IMR-90 (cell line): Measurements from ENCODE around the gene COL1A1. TPM values are rescaled to one million over a fixed set of nuclear protein-coding genes. Genes with fewer than 3 reads are reported as not detected.

Experiments used
- ATAC-seq: fragments of 200-7000 bp; cut with Tn5 transposase; 2 replicates; pipeline ENCODE4 v1.9.1; 2020; ENCODE audit warnings: low read depth, mild to moderate bottlenecking, moderate library complexity
- BruUV-seq: library from RNA; stranded (reverse); fragments of 400-500 nt; replicated peaks from 2 replicates; lab custom pipeline; 2021; lab: Mats Ljungman, UMichigan
- CTCF ChIA-PET: fragments of 300-600 bp; formaldehyde crosslinking; extraction: SDS; loops from one replicate; lab custom pipeline; 2021; ENCODE audit warnings: antibody characterized with exemption; lab: Yijun Ruan, JAX
- POLR2A ChIA-PET: fragments of 300-600 bp; sonication (Branson Sonifier 250); formaldehyde crosslinking; loops from one replicate; lab custom pipeline; 2022; ENCODE audit warnings: antibody characterized with exemption; ENCODE audit not compliant: unreplicated experiment; lab: Charles Lee
- DNase-seq: peaks from one replicate; pipeline ENCODE4 v3.0.0; 2013
- H2AFZ ChIP-seq: replicated peaks from 2 replicates; pipeline ENCODE3; 2013; ENCODE audit warnings: low read length, mild to moderate bottlenecking; ENCODE audit not compliant: poor library complexity
- H2AK5ac ChIP-seq: 2 replicates; pipeline ENCODE4 v1.6.1; 2013; ENCODE audit warnings: low read depth, low read length, inconsistent platforms
- H2AK9ac ChIP-seq: replicated peaks from 2 replicates; pipeline ENCODE3; 2013; ENCODE audit warnings: mild to moderate bottlenecking, low read depth, low read length, moderate library complexity; ENCODE audit not compliant: poor library complexity
- H2BK120ac ChIP-seq: 2 replicates; pipeline ENCODE4 v1.6.1; 2013; ENCODE audit warnings: low read depth, low read length, inconsistent platforms
- H2BK15ac ChIP-seq: 3 replicates; pipeline ENCODE4 v1.6.1; 2013; ENCODE audit warnings: low read depth, low read length, inconsistent platforms
- H2BK20ac ChIP-seq: 2 replicates; pipeline ENCODE4 v1.6.1; 2013; ENCODE audit warnings: low read depth, mild to moderate bottlenecking, inconsistent platforms, low read length, moderate library complexity
- H2BK5ac ChIP-seq: 2 replicates; pipeline ENCODE4 v1.6.1; 2013; ENCODE audit warnings: mild to moderate bottlenecking, low read depth, low read length, inconsistent platforms; ENCODE audit not compliant: poor library complexity, severe bottlenecking
- H3K14ac ChIP-seq: replicated peaks from 2 replicates; pipeline ENCODE4 v1.6.1; 2013; ENCODE audit warnings: low read depth, low read length, inconsistent platforms
- H3K18ac ChIP-seq: 2 replicates; pipeline ENCODE4 v1.6.1; 2013; ENCODE audit warnings: low read depth, low read length, control low read depth
- H3K23ac ChIP-seq: 2 replicates; pipeline ENCODE4 v1.6.1; 2013; ENCODE audit warnings: low read depth, low read length, inconsistent platforms
- H3K27ac ChIP-seq: 2 replicates; pipeline ENCODE4 v1.5.1; 2013; ENCODE audit warnings: mild to moderate bottlenecking, control low read depth, low read length; ENCODE audit not compliant: insufficient read depth
- H3K27me3 ChIP-seq: 2 replicates; pipeline ENCODE4 v1.6.1; 2013; ENCODE audit warnings: low read length; ENCODE audit not compliant: control insufficient read depth, insufficient read depth
- H3K36me3 ChIP-seq: 2 replicates; pipeline ENCODE4 v1.6.1; 2013; ENCODE audit warnings: low read length, mixed read lengths; ENCODE audit not compliant: control insufficient read depth, insufficient read depth
- H3K4ac ChIP-seq: 2 replicates; pipeline ENCODE4 v1.6.1; 2013; ENCODE audit warnings: low read depth, low read length, inconsistent platforms
- H3K4me1 ChIP-seq: 2 replicates; pipeline ENCODE4 v1.6.1; 2013; ENCODE audit warnings: low read length, mixed read lengths; ENCODE audit not compliant: control insufficient read depth, insufficient read depth
- H3K4me2 ChIP-seq: 2 replicates; pipeline ENCODE4 v1.6.1; 2013; ENCODE audit warnings: low read depth, mild to moderate bottlenecking, control low read depth, low read length, moderate library complexity
- H3K4me3 ChIP-seq: 2 replicates; pipeline ENCODE4 v1.5.1; 2013; ENCODE audit warnings: low read depth, mild to moderate bottlenecking, control low read depth, low read length, moderate library complexity; ENCODE audit not compliant: insufficient read depth
- H3K56ac ChIP-seq: 2 replicates; pipeline ENCODE4 v1.6.1; 2013; ENCODE audit warnings: low read length, inconsistent platforms; ENCODE audit not compliant: insufficient read depth; ENCODE audit errors: extremely low read depth
- H3K79me1 ChIP-seq, 2 experiments: 2 replicates each; pipeline ENCODE4 v1.6.1; 2013; ENCODE audit warnings: low read length in 2 of 2, inconsistent platforms in 1 of 2, low read depth in 1 of 2
- H3K9ac ChIP-seq: 2 replicates; pipeline ENCODE4 v1.6.1; 2013; ENCODE audit warnings: low read depth, low read length, control low read depth
- H3K9me1 ChIP-seq: 2 replicates; pipeline ENCODE4 v1.6.1; 2013; ENCODE audit warnings: low read length, inconsistent platforms; ENCODE audit not compliant: insufficient read depth
- H3K9me3 ChIP-seq: 2 replicates; pipeline ENCODE4 v1.6.1; 2013; ENCODE audit warnings: low read length; ENCODE audit not compliant: control insufficient read depth, insufficient read depth
- H4K20me1 ChIP-seq: 2 replicates; pipeline ENCODE4 v1.6.1; 2013; ENCODE audit warnings: low read length, inconsistent platforms; ENCODE audit not compliant: insufficient read depth
- H4K5ac ChIP-seq: 2 replicates; pipeline ENCODE4 v1.6.1; 2013; ENCODE audit warnings: mild to moderate bottlenecking, low read depth, low read length, control low read depth
- H4K8ac ChIP-seq, 2 experiments: 2 replicates each; pipeline ENCODE4 v1.6.1; 2013; ENCODE audit warnings: low read depth in 2 of 2, low read length in 2 of 2, control low read depth in 1 of 2, inconsistent platforms in 1 of 2
- H4K91ac ChIP-seq: 2 replicates; pipeline ENCODE4 v1.6.1; 2013; ENCODE audit warnings: low read depth, low read length, inconsistent platforms; ENCODE audit not compliant: insufficient read depth
- CHD1 ChIP-seq: IDR thresholded peaks from 2 replicates; pipeline ENCODE4 v1.6.1; 2012; ENCODE audit warnings: low read depth, low read length, improper control_type of control experiment
- FOS ChIP-seq: fragments of 150-350 bp; IDR thresholded peaks from 2 replicates; pipeline ENCODE4 v1.6.1; 2016; ENCODE audit warnings: low read depth, low read length
- NFE2L2 ChIP-seq: fragments of 150-350 bp; IDR thresholded peaks from 2 replicates; pipeline ENCODE4 v1.6.1; 2016; ENCODE audit warnings: low read depth, mild to moderate bottlenecking, low read length
- POLR2A ChIP-seq: IDR thresholded peaks from 2 replicates; pipeline ENCODE4 v1.6.1; 2012; ENCODE audit warnings: mild to moderate bottlenecking, low read depth, low read length
- WGBS, 2 experiments: methylation state at CpG; one replicate each; pipeline versions ENCODE4 v1.1.5 to v1.1.7; 2013; ENCODE audit warnings: missing lambda C conversion rate in 2 of 2; ENCODE audit not compliant: insufficient read length in 1 of 2; ENCODE audit errors: extremely low coverage in 2 of 2; 5-methylcytosine and 5-hydroxymethylcytosine counted together
- dilution Hi-C: fragments of 300-500 bp; cut with HindIII; formaldehyde crosslinking; loops from one replicate; pipeline ENCODE4 v1.14.3; 2018; ENCODE audit warnings: low sequenced_read_pairs; ENCODE audit not compliant: unreplicated experiment
- in situ Hi-C: fragments of 300-500 bp; cut with MboI; formaldehyde crosslinking; loops from 3 replicates; pipeline ENCODE4 v1.14.3; 2019; ENCODE audit warnings: low sequenced_read_pairs, inconsistent platforms, mixed read lengths
- intact Hi-C: fragments of 100-400 bp; cut with micrococcal nuclease; formaldehyde crosslinking; loops from 2 replicates; pipeline ENCODE4 v1.10.0; 2022
- polyA plus RNA-seq, 3 experiments: library from polyadenylated mRNA; depleted of rRNA; stranded (reverse); fragments of >200 nt; gene quantifications; 2 replicates each; pipeline ENCODE4 v1.2.3, GENCODE V29; 2012; ENCODE audit warnings: low replicate concordance in 1 of 3
- total RNA-seq: library from RNA; depleted of rRNA; stranded (reverse); fragments of >200 nt; gene quantifications from 2 replicates; pipeline ENCODE4 v1.2.3, GENCODE V29; 2012

Gene COL1A1
- total and polyA plus RNA-seq, 2 of the 4 experiments (the other 2 are of a cell fraction), result 2,180 to 4,350 TPM

GRCh38 chr17:50219939-50220465 is 18.6 kb upstream of the COL1A1 start:
- H3K14ac ChIP-seq, result peak overlapping the region; percentile 94
- ChIA-PET CTCF (interaction anchor here (0.6 to 2.2 kb wide), 2 partner anchors 9 to 49 kb away, joined by 3 to 10 read pairs; no protein-coding TSS in a partner anchor), POLR2A (interaction anchor here (0.7 to 3.2 kb wide), 11 partner anchors 10 to 39 kb away, joined by 3 to 35 read pairs (median 3); partner anchors contain the start of gene COL1A1)
- H2BK120ac ChIP-seq, result peak overlapping the region; percentile 94
- dilution Hi-C loops (no loop called here), in situ Hi-C loops (no loop called here), intact Hi-C loops (loop anchor here (1.0 kb wide), 1 partner anchor 46 kb away; no protein-coding TSS in a partner anchor)
- peak overlapping the region; percentile 73 for H3K9ac ChIP-seq
- H3K27me3 ChIP-seq, result no peaks in the 10 kb centered on the region
- H4K5ac ChIP-seq, result peak overlapping the region; percentile 86
- peak overlapping the region; percentile 93 for H3K4ac ChIP-seq
- peak; percentile 75 for DNase-seq
- ATAC-seq, result peak; percentile 50
- peak overlapping the region; percentile 87 for H3K27ac ChIP-seq
- H4K91ac ChIP-seq, result peak overlapping the region; percentile 96
- no CpG with 5 or more reads among the region's 4 CpGs for WGBS, 2 experiments
- TF ChIP-seq NFE2L2 (no peak), POLR2A (peak; percentile 40; the same call in 1 of the 2 replicates), FOS (no peak), CHD1 (0 out of 2 replicates have a peak, but pooled peaks have one; percentile 12)
- peak overlapping the region; percentile 41; the same call in 1 of the 2 replicates for H3K4me3 ChIP-seq
- no peaks in the 10 kb centered on the region for H3K36me3 ChIP-seq
- BruUV-seq, result no TSS peak
- H3K9me1 ChIP-seq, result peaks cover 19% of the 10 kb centered on the region
- H3K79me1 ChIP-seq, result peaks cover 13 to 54% of the 10 kb centered on the region in 2 experiments; a peak in 3 of 4 replicates
- H2AK9ac ChIP-seq, result peak overlapping the region; percentile 38
- H2BK5ac ChIP-seq, result peak overlapping the region; percentile 95
- peaks cover 4% of the 10 kb centered on the region; the same call in 1 of the 2 replicates for H4K20me1 ChIP-seq
- H3K9me3 ChIP-seq, result no peaks in the 10 kb centered on the region
- peak overlapping the region; percentile 62 to 93 for H4K8ac ChIP-seq
- H2BK15ac ChIP-seq, result peak overlapping the region; percentile 87
- peak overlapping the region; percentile 94 for H3K4me2 ChIP-seq
- peak overlapping the region; percentile 84 for H2AK5ac ChIP-seq
- peak overlapping the region; percentile 93 for H3K56ac ChIP-seq
- peak overlapping the region; percentile 94 for H3K18ac ChIP-seq
- peaks cover 38% of the 10 kb centered on the region for H3K4me1 ChIP-seq
- H2AFZ ChIP-seq, result peak overlapping the region; percentile 27
- H3K23ac ChIP-seq, result peak overlapping the region; percentile 84
- H2BK20ac ChIP-seq, result peak overlapping the region; percentile 92
